Measurements from ENCODE around the gene GBP7. TPM values are rescaled to one million over a fixed set of nuclear protein-coding genes. Genes with fewer than 3 reads are reported as not detected.

GBP7 gene
- total and polyA plus RNA-seq, 9 donors: 0.15 to 0.28 TPM; not detected in 7

- no peaks in the 10 kb centered on the region for H3K36me3 ChIP-seq
- TF ChIP-seq EP300 (IDR thresholded peaks at IDR 0.05) (no peak), POLR2A (IDR thresholded peaks at IDR 0.05) (no peak), CTCF (IDR thresholded peaks at IDR 0.05) (no peak)
- no peak for DNase-seq
- no peak overlapping the region for H3K4me3 ChIP-seq
- intact Hi-C loops (cut with DNase I): no loop called here
- no peaks in the 10 kb centered on the region for H3K9me3 ChIP-seq
- no peaks in the 10 kb centered on the region for H3K27me3 ChIP-seq
- 84 to 86% (median 85%) methylated on average over 3 of the region's 3 CpGs for WGBS, 3 donors
- H3K27ac ChIP-seq: no peak overlapping the region
- no peaks in the 10 kb centered on the region for H3K4me1 ChIP-seq (ENCODE audit: insufficient read depth)
Measured at GRCh38 chr1:89146721-89147120, 29.1 kb downstream of the GBP7 start.

GRCh38 chr1:89143484-89143883 lies 32.3 kb downstream of the GBP7 start:
- 79 to 83% (median 80%) methylated on average over 2 of the region's 2 CpGs for WGBS, 3 donors
- DNase-seq: no peak
- no peaks in the 10 kb centered on the region for H3K9me3 ChIP-seq
- no peak overlapping the region for H3K27ac ChIP-seq
- no peaks in the 10 kb centered on the region for H3K36me3 ChIP-seq
- intact Hi-C loops (cut with DNase I): no loop called here
- TF ChIP-seq EP300 (IDR thresholded peaks at IDR 0.05) (no peak), CTCF (IDR thresholded peaks at IDR 0.05) (no peak), POLR2A (IDR thresholded peaks at IDR 0.05) (no peak)
- no peak overlapping the region for H3K4me3 ChIP-seq
- no peaks in the 10 kb centered on the region for H3K27me3 ChIP-seq
- H3K4me1 ChIP-seq (ENCODE audit: insufficient read depth): no peaks in the 10 kb centered on the region

GRCh38 chr1:89142160-89142559 lies 33.6 kb downstream of the GBP7 start:
- WGBS, 3 donors: 52 to 71% (median 65%) methylated on average over 4 of the region's 4 CpGs
- no peaks in the 10 kb centered on the region for H3K9me3 ChIP-seq
- intact Hi-C loops (cut with DNase I): no loop called here

GRCh38 chr1:89133747-89134146 lies 42.1 kb downstream of the GBP7 start:
- WGBS, 3 donors: 87 to 94% (median 88%) methylated on average over 1 of the region's 1 CpG
- no peak for TF ChIP-seq POLR2A (IDR thresholded peaks at IDR 0.05)
- no peak for TF ChIP-seq EP300 (IDR thresholded peaks at IDR 0.05)
- no peak for TF ChIP-seq CTCF (IDR thresholded peaks at IDR 0.05)
- intact Hi-C loops (cut with DNase I): loop anchor here in 1 of 4 donors (10.0 kb wide), 1 partner anchor 59 kb away; no protein-coding TSS in a partner anchor
- Histone ChIP-seq H3K9me3 (no peaks in the 10 kb centered on the region), H3K27me3 (no peaks in the 10 kb centered on the region), H3K27ac (no peak overlapping the region), H3K4me3 (no peak overlapping the region), H3K36me3 (no peaks in the 10 kb centered on the region), H3K4me1 (ENCODE audit: insufficient read depth) (no peaks in the 10 kb centered on the region)
- DNase-seq: no peak

More at GRCh38 chr1:89142160-89142559, 33.6 kb downstream of the GBP7 start:
- H3K4me3 ChIP-seq: no peak overlapping the region
- H3K27me3 ChIP-seq: no peaks in the 10 kb centered on the region
- no peaks in the 10 kb centered on the region for H3K36me3 ChIP-seq
- TF ChIP-seq POLR2A (IDR thresholded peaks at IDR 0.05) (no peak), CTCF (IDR thresholded peaks at IDR 0.05) (no peak), EP300 (IDR thresholded peaks at IDR 0.05) (no peak)
- H3K27ac ChIP-seq: no peak overlapping the region
- no peaks in the 10 kb centered on the region for H3K4me1 ChIP-seq (ENCODE audit: insufficient read depth)
- DNase-seq: no peak
